GM12874 (cell line): ENCODE data around the gene RTL10.

Source experiments
- TF ChIP-seq, protein P1 (sequence below): IDR thresholded peaks from 2 replicates; pipeline ENCODE4 v1.5.1; 2011; ENCODE audit warnings: low read depth, mild to moderate bottlenecking, control low read depth, low read length, moderate library complexity; ENCODE audit not compliant: insufficient read depth

The RTL10 gene

DNA sequence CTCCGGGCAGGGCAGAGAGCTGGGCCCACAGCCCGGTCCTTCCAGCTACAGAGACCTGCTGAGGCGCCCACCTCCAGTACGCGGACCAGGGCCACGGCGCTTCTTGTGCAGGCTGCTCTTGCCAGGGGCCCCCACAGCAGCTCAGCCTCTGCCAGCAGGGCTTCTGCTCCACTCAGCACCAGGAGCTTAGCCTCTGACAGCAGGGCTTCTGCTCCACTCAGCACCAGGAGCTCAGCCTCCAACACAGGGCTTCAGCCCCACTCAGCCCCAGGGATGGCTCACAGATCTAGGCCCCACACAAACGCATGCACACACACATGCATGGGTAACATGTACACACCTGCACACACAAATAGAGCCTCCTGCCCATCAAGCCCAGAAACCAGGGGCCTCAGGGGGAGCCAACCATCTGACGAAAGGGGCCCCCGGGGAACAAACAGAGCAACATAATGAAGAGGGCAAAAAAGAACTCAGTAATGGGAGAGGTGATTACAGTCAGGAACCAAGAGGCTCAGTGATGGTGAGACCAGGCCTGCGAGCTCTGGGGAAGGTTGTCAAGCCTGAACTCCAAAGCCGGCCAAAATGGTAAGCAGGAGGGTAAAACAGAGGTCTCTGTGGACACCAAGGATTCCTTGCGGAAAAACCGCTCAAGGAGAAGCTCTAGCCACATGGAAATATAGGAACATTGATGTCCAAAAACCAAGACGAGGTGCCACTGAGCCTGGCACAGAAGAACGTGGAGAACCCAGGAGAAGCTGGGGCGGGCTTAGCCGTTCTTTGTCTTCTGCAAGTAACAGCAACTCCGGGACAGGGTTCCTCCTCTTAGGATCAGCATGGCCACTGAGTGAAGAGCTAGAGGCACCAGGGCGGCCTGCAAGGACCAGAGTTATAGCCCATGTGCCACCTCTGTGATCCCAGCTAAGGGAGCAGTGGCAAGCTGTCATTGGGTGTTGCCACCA, 46.5 kb downstream of the RTL10 start:
- TF ChIP-seq, protein P1, sequence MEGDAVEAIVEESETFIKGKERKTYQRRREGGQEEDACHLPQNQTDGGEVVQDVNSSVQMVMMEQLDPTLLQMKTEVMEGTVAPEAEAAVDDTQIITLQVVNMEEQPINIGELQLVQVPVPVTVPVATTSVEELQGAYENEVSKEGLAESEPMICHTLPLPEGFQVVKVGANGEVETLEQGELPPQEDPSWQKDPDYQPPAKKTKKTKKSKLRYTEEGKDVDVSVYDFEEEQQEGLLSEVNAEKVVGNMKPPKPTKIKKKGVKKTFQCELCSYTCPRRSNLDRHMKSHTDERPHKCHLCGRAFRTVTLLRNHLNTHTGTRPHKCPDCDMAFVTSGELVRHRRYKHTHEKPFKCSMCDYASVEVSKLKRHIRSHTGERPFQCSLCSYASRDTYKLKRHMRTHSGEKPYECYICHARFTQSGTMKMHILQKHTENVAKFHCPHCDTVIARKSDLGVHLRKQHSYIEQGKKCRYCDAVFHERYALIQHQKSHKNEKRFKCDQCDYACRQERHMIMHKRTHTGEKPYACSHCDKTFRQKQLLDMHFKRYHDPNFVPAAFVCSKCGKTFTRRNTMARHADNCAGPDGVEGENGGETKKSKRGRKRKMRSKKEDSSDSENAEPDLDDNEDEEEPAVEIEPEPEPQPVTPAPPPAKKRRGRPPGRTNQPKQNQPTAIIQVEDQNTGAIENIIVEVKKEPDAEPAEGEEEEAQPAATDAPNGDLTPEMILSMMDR, result no peak

DNA sequence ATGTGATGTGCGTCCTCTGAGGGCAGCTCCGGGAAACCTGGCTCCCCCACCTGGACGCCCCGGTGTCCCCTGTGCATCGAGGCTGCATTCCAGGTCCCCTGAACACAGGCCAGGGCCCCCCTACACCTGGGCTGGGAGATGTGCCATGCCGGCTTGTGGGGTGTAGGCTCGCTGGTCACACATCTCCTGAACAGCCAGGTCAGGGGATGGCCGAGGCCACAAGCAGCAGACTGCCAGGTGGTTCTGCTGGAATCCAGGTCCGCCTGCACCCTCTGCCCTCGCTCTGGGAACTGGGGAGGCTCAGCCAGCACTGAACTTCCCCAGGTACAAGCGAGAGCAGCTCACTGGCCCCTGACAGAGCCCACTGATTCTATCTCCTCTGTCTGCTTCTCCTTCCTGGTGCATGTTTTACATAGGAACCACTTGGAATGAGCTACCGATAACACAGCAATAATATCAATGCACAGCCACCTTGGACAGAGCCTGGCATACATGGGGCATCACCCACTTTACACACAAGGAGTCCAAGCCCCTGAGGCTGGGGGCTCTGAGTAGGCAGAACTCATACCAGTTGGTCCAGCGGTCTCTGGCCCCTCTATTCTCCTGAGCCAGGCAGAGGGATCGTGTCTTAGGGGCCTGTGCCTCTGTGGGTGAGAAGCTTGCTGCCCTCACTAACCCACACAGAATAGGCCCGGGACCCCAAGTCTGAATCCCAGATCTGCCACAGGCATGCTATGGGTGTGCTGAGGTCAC, 47.3 kb downstream of the RTL10 start:
- TF ChIP-seq, protein P1, result no peak

DNA sequence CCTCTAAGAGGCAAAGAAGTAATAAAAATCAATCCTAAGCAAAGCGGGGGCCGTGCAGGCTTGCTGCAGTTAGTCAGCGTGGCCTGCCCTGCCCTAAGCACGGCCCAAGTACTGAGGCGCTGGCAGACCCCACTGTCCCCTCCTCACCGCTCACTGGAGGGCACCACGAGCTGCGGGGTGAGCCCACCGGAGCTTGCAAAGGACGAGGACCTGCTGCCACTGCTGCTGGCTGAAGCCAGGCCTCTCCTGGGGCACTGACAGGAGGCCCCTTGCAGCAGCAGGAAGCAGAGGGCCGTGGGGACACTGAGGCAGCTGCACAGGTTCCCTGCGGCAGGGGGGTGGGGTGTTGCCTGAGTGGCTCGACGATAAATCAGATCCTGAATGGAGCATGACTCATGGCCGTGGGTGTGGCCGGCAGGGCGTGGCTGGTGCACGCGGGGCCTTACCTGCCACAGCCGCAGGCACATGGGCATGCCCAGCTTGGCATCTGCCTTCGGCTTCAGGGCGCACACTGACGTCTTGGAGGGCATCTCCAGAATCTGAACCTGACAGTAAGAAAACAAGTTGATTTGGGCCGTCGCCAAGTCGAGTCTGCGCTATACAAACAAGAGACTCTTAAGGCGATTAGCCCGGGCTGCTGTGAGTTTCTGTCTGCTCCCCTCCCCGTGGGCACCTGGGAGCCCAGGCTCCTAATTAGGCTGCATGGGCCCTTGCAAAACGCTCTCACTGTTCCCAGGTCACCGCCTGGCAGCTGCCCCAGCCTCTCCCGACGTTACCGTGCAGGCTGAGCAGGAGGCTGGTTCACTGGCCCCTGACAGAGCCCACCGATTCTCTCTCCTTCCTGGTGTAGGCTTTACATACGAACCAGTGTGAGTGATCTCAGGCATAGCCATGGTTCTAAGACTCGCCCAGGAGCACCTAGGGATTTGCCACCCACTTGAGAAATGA, 48.2 kb downstream of the RTL10 start:
- TF ChIP-seq, protein P1, result no peak

DNA sequence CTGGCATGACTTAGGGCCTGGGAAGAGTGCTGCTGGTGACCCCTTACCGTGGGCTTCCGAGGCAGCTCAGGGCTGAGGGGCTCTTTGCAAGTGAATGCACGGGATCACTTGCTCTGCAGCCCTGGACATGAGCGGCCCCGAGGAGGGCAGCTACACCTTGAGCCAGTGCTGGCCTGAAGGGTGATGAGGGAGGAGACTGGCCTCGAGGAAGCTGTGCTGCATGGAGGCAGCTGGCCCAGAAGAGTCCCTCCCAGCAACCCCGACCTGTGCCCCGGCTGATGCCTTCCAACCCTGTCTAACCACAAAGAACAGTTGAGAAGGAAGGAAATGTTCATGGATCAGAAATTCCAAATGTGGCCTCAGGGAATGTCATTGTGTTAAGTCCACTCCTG, 48.9 kb downstream of the RTL10 start:
- TF ChIP-seq, protein P1, result no peak
